Activated CD4-positive, alpha-beta memory T cell treated with anti-CD3 and anti-CD28 coated beads for 36 hours (primary cell): ENCODE measurements around the gene SNORC. TPM values are rescaled to one million over a fixed set of nuclear protein-coding genes. Genes with fewer than 3 reads are reported as not detected.
"Not testable (repeated sequence)": the region's sequence is repeated elsewhere in the genome, so short reads cannot be mapped to it uniquely, and the experiment has no call there.

ENCODE experiments used
- CTCF ChIA-PET: fragments of 350-600 bp; sonication (Branson Sonifier 250); formaldehyde crosslinking; loops from one replicate; lab custom pipeline; 2021; ENCODE audit warnings: antibody characterized with exemption, inconsistent platforms; lab: Charles Lee
- POLR2A ChIA-PET: fragments of 350-600 bp; sonication (Branson Sonifier 250); formaldehyde crosslinking; loops from one replicate; lab custom pipeline; 2021; ENCODE audit warnings: antibody characterized with exemption; lab: Charles Lee
- DNase-seq: peaks from one replicate; pipeline ENCODE4 v3.0.0-alpha.2; 2020
- H3K27ac Mint-ChIP-seq: one replicate; pipeline ENCODE4 v1.8.0; 2021; ENCODE audit warnings: mixed read lengths
- H3K27me3 Mint-ChIP-seq: one replicate; pipeline ENCODE4 v1.8.0; 2021; ENCODE audit warnings: mixed read lengths
- H3K36me3 Mint-ChIP-seq: one replicate; pipeline ENCODE4 v1.8.0; 2021; ENCODE audit warnings: mixed read lengths
- H3K4me1 Mint-ChIP-seq: one replicate; pipeline ENCODE4 v1.8.0; 2021; ENCODE audit warnings: low read depth, mixed read lengths
- H3K4me3 Mint-ChIP-seq: one replicate; pipeline ENCODE4 v1.8.0; 2021; ENCODE audit warnings: mild to moderate bottlenecking, mixed read lengths
- H3K9me3 Mint-ChIP-seq: one replicate; pipeline ENCODE4 v1.8.0; 2021; ENCODE audit warnings: mixed read lengths
- intact Hi-C: fragments of 100-400 bp; cut with micrococcal nuclease; formaldehyde crosslinking; loops from one replicate; pipeline ENCODE4 v1.15.1; 2023
- total RNA-seq, 2 experiments: library from RNA; stranded (reverse); gene quantifications; one replicate each; pipeline ENCODE4 v1.2.3, GENCODE V29; 2021

The SNORC gene
- total RNA-seq, 2 experiments from 2014 or later, result 0.85 to 1.7 TPM

- Mint-ChIP-seq H3K36me3 (peaks cover 40% of the 10 kb centered on the region), H3K4me3 (no peak overlapping the region), H3K4me1 (peaks cover 4% of the 10 kb centered on the region), H3K27me3 (no peaks in the 10 kb centered on the region), H3K27ac (peak overlapping the region; percentile 46), H3K9me3 (no peaks in the 10 kb centered on the region)
- ChIA-PET POLR2A (no interaction called here), CTCF (interaction anchor here (1.0 kb wide), 1 partner anchor 404 kb away, joined by 4 read pairs; no protein-coding TSS in a partner anchor)
- intact Hi-C loops, result loop anchor here (5.0 kb wide), 1 partner anchor 207 kb away; no protein-coding TSS in a partner anchor
- DNase-seq, result no peak
Observed at GRCh38 chr2:232850039-232850438, 20.0 kb upstream of the SNORC start.

- H3K4me3 Mint-ChIP-seq, H3K27ac Mint-ChIP-seq, POLR2A ChIA-PET, H3K9me3 Mint-ChIP-seq, DNase-seq, H3K27me3 Mint-ChIP-seq, H3K4me1 Mint-ChIP-seq: not testable (repeated sequence)
- H3K36me3 Mint-ChIP-seq, result peaks cover 29% of the 10 kb centered on the region
- intact Hi-C loops, result loop anchor here (2.0 to 5.0 kb wide), 2 partner anchors 177 to 205 kb away; no protein-coding TSS in a partner anchor
- CTCF ChIA-PET, result interaction anchor here (0.8 to 4.4 kb wide), 6 partner anchors 8 to 427 kb away, joined by 3 to 37 read pairs (median 4); no protein-coding TSS in a partner anchor
Observed at GRCh38 chr2:232852081-232852480, 18.0 kb upstream of the SNORC start.

GRCh38 chr2:232852676-232853075 is 17.4 kb upstream of the SNORC start:
- Mint-ChIP-seq H3K4me3 (no peak overlapping the region), H3K27ac (no peak overlapping the region), H3K9me3 (no peaks in the 10 kb centered on the region), H3K36me3 (peaks cover 31% of the 10 kb centered on the region), H3K4me1 (peaks cover 4% of the 10 kb centered on the region), H3K27me3 (no peaks in the 10 kb centered on the region)
- intact Hi-C loops, result loop anchor here (1.0 to 5.0 kb wide), 3 partner anchors 176 to 399 kb away; partner anchors contain the start of gene ATG16L1
- no peak for DNase-seq
- ChIA-PET POLR2A (no interaction called here), CTCF (interaction anchor here (0.7 to 4.4 kb wide), 13 partner anchors 9 to 427 kb away, joined by 3 to 37 read pairs (median 3); partner anchors contain the start of gene INPP5D)

- H3K4me3 Mint-ChIP-seq, result no peak overlapping the region
- H3K27me3 Mint-ChIP-seq, result no peaks in the 10 kb centered on the region
- peaks cover 37% of the 10 kb centered on the region for H3K36me3 Mint-ChIP-seq
- H3K27ac Mint-ChIP-seq, result no peak overlapping the region
- H3K4me1 Mint-ChIP-seq, result peaks cover 4% of the 10 kb centered on the region
- ChIA-PET POLR2A (no interaction called here), CTCF (interaction anchor here (0.7 to 4.4 kb wide), 10 partner anchors 12 to 418 kb away, joined by 3 to 37 read pairs (median 4); partner anchors contain the start of gene INPP5D)
- no peaks in the 10 kb centered on the region for H3K9me3 Mint-ChIP-seq
- no peak for DNase-seq
- intact Hi-C loops, result loop anchor here (5.0 kb wide), 1 partner anchor 203 kb away; no protein-coding TSS in a partner anchor
Observed at GRCh38 chr2:232854082-232854481, 16.0 kb upstream of the SNORC start.

GRCh38 chr2:232857158-232857563 is 12.9 kb upstream of the SNORC start:
- intact Hi-C loops, result no loop called here
- ChIA-PET CTCF (interaction anchor here (1.2 kb wide), 1 partner anchor 196 kb away, joined by 3 read pairs; no protein-coding TSS in a partner anchor), POLR2A (no interaction called here)
- Mint-ChIP-seq H3K36me3 (peaks cover 27% of the 10 kb centered on the region), H3K9me3 (no peaks in the 10 kb centered on the region), H3K4me1 (peaks cover 4% of the 10 kb centered on the region), H3K27ac (no peak overlapping the region), H3K27me3 (no peaks in the 10 kb centered on the region), H3K4me3 (no peak overlapping the region)
- DNase-seq, result no peak

GRCh38 chr2:232859385-232859916 is 10.6 kb upstream of the SNORC start:
- POLR2A ChIA-PET, result no interaction called here
- H3K4me3 Mint-ChIP-seq, result no peak overlapping the region
- DNase-seq, result no peak
- H3K27me3 Mint-ChIP-seq, result no peaks in the 10 kb centered on the region
- peaks cover 4% of the 10 kb centered on the region for H3K4me1 Mint-ChIP-seq
- peaks cover 21% of the 10 kb centered on the region for H3K36me3 Mint-ChIP-seq
- intact Hi-C loops, result no loop called here
- CTCF ChIA-PET, result interaction anchor here (0.9 to 1.6 kb wide), 2 partner anchors 194 to 201 kb away, joined by 3 to 11 read pairs; partner anchors contain the start of gene INPP5D
- H3K27ac Mint-ChIP-seq, result no peak overlapping the region
- H3K9me3 Mint-ChIP-seq, result no peaks in the 10 kb centered on the region

- peaks cover 21% of the 10 kb centered on the region for H3K36me3 Mint-ChIP-seq
- H3K4me1 Mint-ChIP-seq, result peaks cover 4% of the 10 kb centered on the region
- ChIA-PET CTCF (interaction anchor here (1.6 kb wide), 1 partner anchor 193 kb away, joined by 11 read pairs; no protein-coding TSS in a partner anchor), POLR2A (no interaction called here)
- intact Hi-C loops, result no loop called here
- no peaks in the 10 kb centered on the region for H3K27me3 Mint-ChIP-seq
- H3K27ac Mint-ChIP-seq, result no peak overlapping the region
- no peak for DNase-seq
- no peak overlapping the region for H3K4me3 Mint-ChIP-seq
- H3K9me3 Mint-ChIP-seq, result no peaks in the 10 kb centered on the region
Observed at GRCh38 chr2:232860593-232861241, 9.3 kb upstream of the SNORC start.

GRCh38 chr2:232861353-232861752 is 8.7 kb upstream of the SNORC start:
- Mint-ChIP-seq H3K4me1 (peaks cover 4% of the 10 kb centered on the region), H3K36me3 (peaks cover 21% of the 10 kb centered on the region), H3K27me3 (no peaks in the 10 kb centered on the region), H3K9me3 (no peaks in the 10 kb centered on the region), H3K4me3 (no peak overlapping the region), H3K27ac (no peak overlapping the region)
- POLR2A ChIA-PET, result no interaction called here
- intact Hi-C loops, result no loop called here
- CTCF ChIA-PET, result no interaction called here
- no peak for DNase-seq

GRCh38 chr2:232863996-232864395 is 6.1 kb upstream of the SNORC start:
- Mint-ChIP-seq H3K4me3 (no peak overlapping the region), H3K27ac (no peak overlapping the region), H3K27me3 (no peaks in the 10 kb centered on the region), H3K9me3 (no peaks in the 10 kb centered on the region), H3K36me3 (peaks cover 4% of the 10 kb centered on the region), H3K4me1 (peaks cover 4% of the 10 kb centered on the region)
- ChIA-PET POLR2A (no interaction called here), CTCF (no interaction called here)
- intact Hi-C loops, result no loop called here
- DNase-seq, result no peak

GRCh38 chr2:232865165-232865564 is 4.9 kb upstream of the SNORC start:
- Mint-ChIP-seq H3K27ac (no peak overlapping the region), H3K27me3 (no peaks in the 10 kb centered on the region), H3K4me3 (no peak overlapping the region), H3K36me3 (no peaks in the 10 kb centered on the region), H3K9me3 (no peaks in the 10 kb centered on the region), H3K4me1 (peaks cover 4% of the 10 kb centered on the region)
- intact Hi-C loops, result no loop called here
- ChIA-PET POLR2A (no interaction called here), CTCF (no interaction called here)
- no peak for DNase-seq

- peaks cover 4% of the 10 kb centered on the region for H3K4me1 Mint-ChIP-seq
- H3K9me3 Mint-ChIP-seq, result no peaks in the 10 kb centered on the region
- DNase-seq, result no peak
- CTCF ChIA-PET, result no interaction called here
- no peak overlapping the region for H3K4me3 Mint-ChIP-seq
- no peaks in the 10 kb centered on the region for H3K27me3 Mint-ChIP-seq
- POLR2A ChIA-PET, result no interaction called here
- H3K36me3 Mint-ChIP-seq, result no peaks in the 10 kb centered on the region
- intact Hi-C loops, result no loop called here
- H3K27ac Mint-ChIP-seq, result no peak overlapping the region
Observed at GRCh38 chr2:232866104-232866503, 4.0 kb upstream of the SNORC start.
